CD4-positive, alpha-beta T cell (primary cell): Measurements from ENCODE around the gene UBR7. TPM values are rescaled to one million over a fixed set of nuclear protein-coding genes. Genes with fewer than 3 reads are reported as not detected.
"Not testable (repeated sequence)": the region's sequence is repeated elsewhere in the genome, so short reads cannot be mapped to it uniquely, and the experiment has no call there.

Experiments used
- ATAC-seq: fragments of 200-7000 bp; cut with Tn5 transposase; one replicate; pipeline ENCODE4 v1.10.0; 2022; ENCODE audit warnings: mild to moderate bottlenecking; ENCODE audit not compliant: poor library complexity
- CTCF ChIA-PET: fragments of 350-600 bp; sonication (Branson Sonifier 250); formaldehyde crosslinking; loops from one replicate; lab custom pipeline; 2021; ENCODE audit warnings: antibody characterized with exemption, inconsistent platforms; lab: Charles Lee
- POLR2A ChIA-PET: fragments of 350-600 bp; sonication (Branson Sonifier 250); formaldehyde crosslinking; loops from one replicate; lab custom pipeline; 2021; ENCODE audit warnings: antibody characterized with exemption, inconsistent platforms; lab: Charles Lee
- DNase-seq, 14 experiments: peaks; one replicate each; pipeline ENCODE4 v3.0.0-alpha.2; 2013 to 2020; ENCODE audit warnings: mixed read lengths in 2 of 14
- H3K27ac ChIP-seq, 2 donors: one replicate each; pipeline versions ENCODE4 v1.5.1 to v1.7.0; 2013; ENCODE audit warnings: low read length in 2 of 2, low read depth in 1 of 2, mild to moderate bottlenecking in 1 of 2
- H3K27me3 ChIP-seq, 2 experiments: 1 replicate in 1 of 2; 2 replicates in 1 of 2; pipeline versions ENCODE4 v1.6.1 to v1.7.0; 2013; ENCODE audit warnings: low read length in 2 of 2, control low read depth in 1 of 2, mild to moderate bottlenecking in 1 of 2, moderate library complexity in 1 of 2; ENCODE audit not compliant: insufficient read depth in 2 of 2, control insufficient read depth in 1 of 2
- H3K36me3 ChIP-seq: one replicate; pipeline ENCODE4 v1.6.1; 2013; ENCODE audit warnings: low read length, control low read depth; ENCODE audit not compliant: insufficient read depth
- H3K4me1 ChIP-seq: one replicate; pipeline ENCODE4 v1.6.1; 2013; ENCODE audit warnings: low read length, control low read depth; ENCODE audit not compliant: insufficient read depth
- H3K4me3 ChIP-seq: one replicate; pipeline ENCODE4 v1.5.1; 2013; ENCODE audit warnings: mild to moderate bottlenecking, low read length, moderate library complexity
- H3K9me3 ChIP-seq, 2 experiments: 1 replicate in 1 of 2; 2 replicates in 1 of 2; pipeline versions ENCODE4 v1.6.1 to v1.7.0; 2013; ENCODE audit warnings: low read length in 2 of 2, mild to moderate bottlenecking in 2 of 2, control low read depth in 1 of 2, moderate library complexity in 1 of 2; ENCODE audit not compliant: control insufficient read depth in 1 of 2, insufficient read depth in 1 of 2
- H3K27ac Mint-ChIP-seq: one replicate; pipeline ENCODE4 v1.8.0; 2020; ENCODE audit warnings: mixed read lengths
- H3K27me3 Mint-ChIP-seq: one replicate; pipeline ENCODE4 v1.8.0; 2021; ENCODE audit warnings: mixed read lengths
- H3K36me3 Mint-ChIP-seq: one replicate; pipeline ENCODE4 v1.8.0; 2021; ENCODE audit warnings: low read depth, mixed read lengths
- H3K4me1 Mint-ChIP-seq: one replicate; pipeline ENCODE4 v1.8.0; 2021; ENCODE audit warnings: low read depth, mixed read lengths
- H3K4me3 Mint-ChIP-seq: one replicate; pipeline ENCODE4 v1.8.0; 2020; ENCODE audit warnings: mild to moderate bottlenecking, mixed read lengths
- H3K9me3 Mint-ChIP-seq: one replicate; pipeline ENCODE4 v1.8.0; 2020; ENCODE audit warnings: mixed read lengths
- intact Hi-C, 2 experiments: fragments of 100-400 bp; cut with DNase I in 1 of 2; cut with micrococcal nuclease in 1 of 2; formaldehyde crosslinking; loops; one replicate each; pipeline versions ENCODE4 v1.15.1 to v1.9.0; 2023 to 2025; cut with DNase I, micrococcal nuclease
- total RNA-seq, 174 experiments: library from RNA in 2 of 174; stranded (reverse) in 2 of 174; gene quantifications; one replicate each; pipeline ENCODE4 v1.2.3 and lab custom pipeline; 2021 to 2026
- TF ChIP-seq, protein P1 (sequence below): fragments of 200-600 bp; IDR thresholded peaks from one replicate; pipeline ENCODE4 v1.8.0; 2022; ENCODE audit warnings: antibody characterized with exemption, mild to moderate bottlenecking

UBR7 gene
- total RNA-seq, 2 experiments from 2014 or later = 6.8 to 7.4 TPM

DNA sequence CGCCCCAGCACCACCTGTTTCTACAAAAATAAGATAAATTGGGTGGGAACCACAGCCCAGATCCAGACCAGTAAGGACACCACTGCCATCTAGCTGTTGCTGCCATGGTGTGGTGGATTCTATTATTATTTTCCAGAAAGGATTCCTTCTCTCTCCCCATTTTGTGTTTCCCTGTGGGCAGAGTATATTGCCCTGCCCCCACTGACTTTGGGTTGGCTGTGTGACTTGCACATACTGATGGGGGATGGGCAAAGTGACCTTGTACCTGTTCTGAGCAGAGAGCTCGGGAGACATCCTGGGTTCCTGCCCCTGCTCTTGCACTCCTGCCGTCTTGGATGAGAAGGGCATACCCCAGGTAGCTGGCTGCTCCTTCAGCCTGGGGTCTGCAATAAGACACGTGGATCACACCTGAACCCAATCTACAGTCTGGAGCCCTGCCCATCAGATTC is 46.7 kb upstream of the UBR7 start:
- Mint-ChIP-seq H3K36me3 (no peaks in the 10 kb centered on the region), H3K9me3 (no peaks in the 10 kb centered on the region), H3K4me3 (no peak overlapping the region), H3K27me3 (no peaks in the 10 kb centered on the region), H3K4me1 (no peaks in the 10 kb centered on the region), H3K27ac (no peak overlapping the region)
- ATAC-seq (no peak), DNase-seq (no peak)
- no peaks in the 10 kb centered on the region for H3K27me3 ChIP-seq
- CTCF ChIA-PET = interaction anchor here (1.0 kb wide), 1 partner anchor 48 kb away, joined by 3 read pairs; no protein-coding TSS in a partner anchor
- H3K36me3 ChIP-seq = no peaks in the 10 kb centered on the region
- intact Hi-C loops = no loop called here
- no peak overlapping the region for H3K4me3 ChIP-seq
- TF ChIP-seq, protein P1, sequence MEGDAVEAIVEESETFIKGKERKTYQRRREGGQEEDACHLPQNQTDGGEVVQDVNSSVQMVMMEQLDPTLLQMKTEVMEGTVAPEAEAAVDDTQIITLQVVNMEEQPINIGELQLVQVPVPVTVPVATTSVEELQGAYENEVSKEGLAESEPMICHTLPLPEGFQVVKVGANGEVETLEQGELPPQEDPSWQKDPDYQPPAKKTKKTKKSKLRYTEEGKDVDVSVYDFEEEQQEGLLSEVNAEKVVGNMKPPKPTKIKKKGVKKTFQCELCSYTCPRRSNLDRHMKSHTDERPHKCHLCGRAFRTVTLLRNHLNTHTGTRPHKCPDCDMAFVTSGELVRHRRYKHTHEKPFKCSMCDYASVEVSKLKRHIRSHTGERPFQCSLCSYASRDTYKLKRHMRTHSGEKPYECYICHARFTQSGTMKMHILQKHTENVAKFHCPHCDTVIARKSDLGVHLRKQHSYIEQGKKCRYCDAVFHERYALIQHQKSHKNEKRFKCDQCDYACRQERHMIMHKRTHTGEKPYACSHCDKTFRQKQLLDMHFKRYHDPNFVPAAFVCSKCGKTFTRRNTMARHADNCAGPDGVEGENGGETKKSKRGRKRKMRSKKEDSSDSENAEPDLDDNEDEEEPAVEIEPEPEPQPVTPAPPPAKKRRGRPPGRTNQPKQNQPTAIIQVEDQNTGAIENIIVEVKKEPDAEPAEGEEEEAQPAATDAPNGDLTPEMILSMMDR = no peak
- H3K9me3 ChIP-seq = no peaks in the 10 kb centered on the region
- no peak overlapping the region for H3K27ac ChIP-seq
- no peaks in the 10 kb centered on the region for H3K4me1 ChIP-seq
- POLR2A ChIA-PET = no interaction called here

DNA sequence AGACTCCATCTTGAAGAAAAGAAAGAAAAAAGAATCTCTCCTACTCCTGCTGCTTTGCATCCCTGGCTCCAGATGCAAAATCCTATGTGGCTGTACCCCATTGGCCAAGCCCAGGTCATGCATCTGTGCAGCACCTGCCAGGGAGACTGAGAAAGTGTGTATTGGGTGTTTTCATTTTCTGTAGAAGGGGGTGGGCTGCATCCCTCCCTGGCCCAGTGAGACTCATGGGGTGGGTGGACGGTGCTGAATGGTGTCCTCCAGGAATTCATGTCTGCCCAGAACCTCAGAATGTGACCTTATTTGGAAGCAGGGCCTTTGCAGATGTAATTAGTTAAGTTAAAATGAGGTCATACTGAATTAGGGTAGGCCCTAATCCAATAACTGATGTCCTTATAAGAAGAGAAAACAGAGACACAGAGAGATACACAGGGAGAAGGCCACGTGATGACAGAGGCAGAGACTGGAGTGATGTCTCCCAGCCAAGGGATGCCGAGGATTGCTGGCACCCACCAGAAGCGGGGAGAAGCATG is 45.6 kb upstream of the UBR7 start:
- ChIA-PET POLR2A (no interaction called here), CTCF (no interaction called here)
- intact Hi-C loops = no loop called here
- H3K4me1 Mint-ChIP-seq = no peaks in the 10 kb centered on the region
- no peak overlapping the region for H3K4me3 Mint-ChIP-seq
- TF ChIP-seq, protein P1 = no peak
- Histone ChIP-seq H3K36me3 (no peaks in the 10 kb centered on the region), H3K9me3 (no peaks in the 10 kb centered on the region), H3K4me1 (no peaks in the 10 kb centered on the region), H3K27me3 (no peaks in the 10 kb centered on the region), H3K27ac (no peak overlapping the region), H3K4me3 (no peak overlapping the region)
- DNase-seq (no peak), ATAC-seq (no peak)
- H3K27ac Mint-ChIP-seq = no peak overlapping the region
- H3K9me3 Mint-ChIP-seq = no peaks in the 10 kb centered on the region
- H3K27me3 Mint-ChIP-seq = no peaks in the 10 kb centered on the region
- no peaks in the 10 kb centered on the region for H3K36me3 Mint-ChIP-seq

DNA sequence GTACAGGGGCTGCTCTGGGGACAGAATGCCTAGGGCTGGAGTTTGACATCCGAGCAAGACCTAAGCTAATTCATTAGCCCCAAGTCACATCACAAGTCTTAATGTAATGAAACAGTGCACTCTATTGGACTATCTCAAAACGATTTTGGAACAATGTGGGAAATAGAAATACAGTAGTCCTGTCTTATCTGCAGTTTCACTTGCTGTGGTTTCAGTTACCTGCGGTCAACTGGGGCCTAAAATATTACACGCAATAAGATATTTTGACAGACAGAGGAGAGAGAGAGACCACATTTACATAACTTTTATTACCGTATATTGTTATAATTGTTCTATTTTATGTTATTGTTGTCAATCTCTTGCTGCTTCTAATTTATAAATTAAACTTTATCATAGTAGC is 43.5 kb upstream of the UBR7 start:
- no peak overlapping the region for H3K4me3 Mint-ChIP-seq
- intact Hi-C loops = no loop called here
- Histone ChIP-seq H3K36me3 (no peaks in the 10 kb centered on the region), H3K9me3 (no peaks in the 10 kb centered on the region), H3K4me3 (no peak overlapping the region), H3K27ac (no peak overlapping the region), H3K4me1 (no peaks in the 10 kb centered on the region), H3K27me3 (no peaks in the 10 kb centered on the region)
- H3K4me1 Mint-ChIP-seq = no peaks in the 10 kb centered on the region
- ChIA-PET POLR2A (no interaction called here), CTCF (interaction anchor here (0.5 to 1.2 kb wide), 2 partner anchors 13 to 24 kb away, joined by 3 to 4 read pairs; no protein-coding TSS in a partner anchor)
- H3K36me3 Mint-ChIP-seq = no peaks in the 10 kb centered on the region
- ATAC-seq (no peak), DNase-seq (no peak)
- H3K27me3 Mint-ChIP-seq = no peaks in the 10 kb centered on the region
- TF ChIP-seq, protein P1 = no peak
- no peak overlapping the region for H3K27ac Mint-ChIP-seq
- H3K9me3 Mint-ChIP-seq = no peaks in the 10 kb centered on the region

DNA sequence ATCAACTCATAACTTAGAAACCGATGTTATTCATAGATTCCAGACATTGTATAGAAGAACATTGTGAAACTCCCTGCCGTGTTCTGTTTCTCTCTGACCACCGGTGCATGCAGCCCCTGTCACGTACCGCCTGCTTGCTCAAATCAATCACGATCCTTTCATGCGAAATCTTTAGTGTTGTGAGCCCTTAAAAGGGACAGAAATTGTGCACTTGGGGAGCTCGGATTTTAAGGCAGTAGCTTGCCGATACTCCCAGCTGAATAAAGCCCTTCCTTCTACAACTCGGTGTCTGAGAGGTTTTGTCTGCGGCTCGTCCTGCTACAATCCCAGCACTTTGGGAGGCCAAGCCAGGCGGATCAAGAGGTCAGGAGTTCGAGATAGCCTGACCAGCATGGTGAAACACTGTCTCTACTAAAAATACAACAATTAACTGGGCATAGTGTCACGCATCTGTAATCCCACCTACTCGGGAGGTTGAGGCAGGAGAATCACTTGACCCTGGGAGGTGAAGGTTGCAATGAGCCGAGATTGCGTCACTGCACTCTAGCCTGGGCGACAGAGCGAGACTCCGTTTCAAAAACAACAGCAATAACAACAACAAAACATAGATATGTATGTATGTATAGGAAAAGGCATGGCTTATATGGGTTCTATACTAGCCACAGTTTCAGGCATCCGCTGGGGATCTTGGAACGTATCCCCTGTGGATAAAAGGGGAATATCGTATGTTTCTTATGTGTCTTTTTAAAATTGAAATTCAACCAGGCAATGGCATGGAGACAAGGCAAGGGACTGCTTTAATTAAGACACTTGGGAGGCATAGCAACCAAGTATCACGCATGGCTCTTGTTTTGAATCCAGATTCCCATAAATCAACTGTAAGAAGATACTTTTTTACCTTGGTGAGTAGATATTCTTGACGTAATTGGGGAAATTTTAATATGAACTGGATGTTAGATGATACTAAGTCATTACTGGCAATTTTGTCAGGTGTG is 41.5 kb upstream of the UBR7 start:
- H3K36me3 Mint-ChIP-seq, ATAC-seq, H3K4me1 Mint-ChIP-seq, H3K4me3 Mint-ChIP-seq, H3K27ac Mint-ChIP-seq, H3K9me3 ChIP-seq, intact Hi-C loops, H3K9me3 Mint-ChIP-seq, CTCF ChIA-PET, POLR2A ChIA-PET, DNase-seq, H3K27ac ChIP-seq, H3K4me1 ChIP-seq, H3K27me3 Mint-ChIP-seq, H3K36me3 ChIP-seq, H3K4me3 ChIP-seq, H3K27me3 ChIP-seq: not testable (repeated sequence)

DNA sequence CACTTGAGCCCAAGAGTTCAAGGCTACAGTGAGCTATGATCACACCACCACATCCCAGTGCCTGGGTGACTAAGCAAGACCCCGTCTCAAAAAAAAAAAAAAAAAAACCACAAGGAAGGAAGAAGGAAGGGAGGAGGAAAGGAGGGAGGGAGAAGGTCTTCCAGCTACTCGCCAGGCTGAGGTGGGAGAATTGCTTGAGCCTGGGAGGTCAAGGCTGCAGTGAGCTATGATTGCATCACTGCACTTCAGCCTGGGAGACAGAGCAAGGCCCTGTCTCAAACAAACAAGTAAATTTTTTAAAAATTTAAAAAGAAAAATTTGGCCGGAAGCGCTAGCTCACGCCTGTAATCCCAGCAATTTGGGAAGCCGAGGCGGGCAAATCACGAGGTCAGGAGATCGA is 38.4 kb upstream of the UBR7 start:
- H3K27ac ChIP-seq, ATAC-seq, H3K4me1 Mint-ChIP-seq, H3K36me3 Mint-ChIP-seq, H3K4me1 ChIP-seq, CTCF ChIA-PET, H3K4me3 Mint-ChIP-seq, H3K27ac Mint-ChIP-seq, H3K9me3 ChIP-seq, H3K27me3 Mint-ChIP-seq, H3K9me3 Mint-ChIP-seq, H3K27me3 ChIP-seq, H3K4me3 ChIP-seq, intact Hi-C loops, DNase-seq, H3K36me3 ChIP-seq, POLR2A ChIA-PET: not testable (repeated sequence)
